GM21723 (cell line): Measurements from ENCODE around the gene KCNQ1.

Experiments used
- ATAC-seq: cut with Tn5 transposase; IDR thresholded peaks from one replicate; pipeline ENCODE4 v1.9.1; 2021; ENCODE audit warnings: mild to moderate bottlenecking, moderate library complexity; ENCODE audit not compliant: unreplicated experiment

The KCNQ1 gene

DNA sequence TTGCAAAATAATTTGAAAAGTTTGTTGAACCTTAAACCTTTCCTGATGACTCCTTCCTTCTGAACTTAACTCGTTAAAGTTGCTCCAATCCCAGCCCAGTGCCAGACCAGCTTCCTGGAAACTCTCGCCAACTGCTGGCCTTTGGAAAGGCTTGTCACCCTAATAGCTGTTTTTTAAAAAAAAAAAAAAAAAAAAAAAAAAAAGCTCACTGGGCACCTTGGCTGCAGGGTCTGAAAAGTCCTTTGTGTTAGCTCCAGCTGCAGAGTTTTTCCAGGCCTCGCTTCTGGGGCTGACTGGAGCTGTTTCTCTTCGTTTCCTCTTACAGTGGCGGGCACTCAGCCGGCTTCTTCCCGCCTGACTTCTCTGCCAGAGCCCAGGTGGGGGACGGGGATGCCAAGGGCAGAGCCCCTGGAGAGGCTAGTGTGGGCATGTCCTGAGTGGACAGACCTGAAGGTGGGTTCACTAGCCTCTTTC is 229.9 kb downstream of the KCNQ1 start:
- no peak for ATAC-seq

- ATAC-seq, result no peak
Observed at GRCh38 chr11:2675540-2675939, 230.7 kb downstream of the KCNQ1 start.

DNA sequence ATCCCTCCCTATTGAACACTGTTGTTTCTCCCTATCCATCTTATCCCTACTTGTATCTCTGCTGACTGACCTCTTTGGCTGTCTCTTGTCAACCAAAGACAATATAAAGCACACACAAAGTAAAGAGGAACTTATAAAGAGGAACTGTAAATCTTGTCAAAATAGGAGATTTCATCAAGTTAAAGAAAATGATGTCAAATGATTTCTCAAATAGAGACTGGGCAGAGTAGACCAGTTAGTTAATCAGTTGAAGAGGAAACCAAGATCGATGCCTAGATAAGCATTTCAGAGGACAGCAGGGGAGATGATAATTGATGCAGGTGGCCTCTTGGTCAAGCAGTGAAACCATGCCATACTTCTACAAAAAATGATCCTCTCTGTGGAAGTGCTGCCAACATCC is 232.3 kb downstream of the KCNQ1 start:
- no peak for ATAC-seq

DNA sequence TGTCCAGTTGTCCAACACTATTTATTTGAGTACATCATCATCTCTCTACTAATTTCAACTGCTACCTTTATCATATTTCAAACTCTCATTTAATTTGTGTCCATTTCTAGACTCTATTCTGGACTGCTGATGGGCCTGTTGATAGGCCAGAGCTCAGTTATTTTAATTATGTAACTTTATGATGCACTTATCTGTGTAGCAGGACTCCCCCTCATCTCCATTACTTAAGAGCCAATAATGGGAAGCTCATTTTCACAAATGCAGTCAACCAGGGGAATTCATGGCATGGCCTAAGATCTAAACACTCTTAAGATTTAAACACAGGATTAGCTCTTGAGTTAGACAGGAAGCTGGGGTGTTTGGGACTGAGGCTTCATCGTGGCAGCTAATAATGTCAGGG is 233.6 kb downstream of the KCNQ1 start:
- no peak for ATAC-seq

DNA sequence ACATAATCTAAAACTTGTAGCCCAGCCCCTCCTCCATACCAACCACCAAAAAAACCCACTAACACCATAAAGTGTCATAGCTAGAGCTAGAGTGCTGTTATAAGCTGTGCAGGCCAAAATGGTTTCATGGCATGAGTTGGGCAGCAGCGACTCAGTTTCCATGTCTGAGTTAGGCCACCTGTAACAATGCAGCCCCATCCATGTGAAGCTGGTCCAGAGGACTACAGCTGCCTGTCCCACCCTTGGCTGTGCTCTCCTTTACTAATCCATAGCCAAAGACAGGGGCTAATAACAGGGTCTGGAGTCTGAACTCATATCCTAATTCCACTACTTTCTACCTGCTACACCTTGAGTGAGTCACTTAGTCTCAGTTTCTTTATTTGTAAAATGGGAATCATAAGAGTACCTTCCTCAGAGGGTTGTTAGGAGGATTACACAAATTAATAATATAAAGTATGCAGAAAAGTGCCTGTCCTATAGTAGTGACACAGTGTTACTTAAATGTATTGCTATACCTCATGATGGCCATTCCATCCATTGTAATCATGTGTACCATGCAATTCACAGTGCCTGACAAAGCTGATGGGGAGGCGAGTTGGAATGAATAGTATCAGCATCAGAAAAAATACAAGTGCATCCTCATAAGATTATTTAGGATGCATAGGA is 234.3 kb downstream of the KCNQ1 start:
- no peak for ATAC-seq

- no peak for ATAC-seq
Observed at GRCh38 chr11:2681408-2682145, 236.8 kb downstream of the KCNQ1 start.

- ATAC-seq, result no peak
Observed at GRCh38 chr11:2683806-2684205, 239.0 kb downstream of the KCNQ1 start.

- ATAC-seq, result no peak
Observed at GRCh38 chr11:2684581-2684980, 239.8 kb downstream of the KCNQ1 start.

DNA sequence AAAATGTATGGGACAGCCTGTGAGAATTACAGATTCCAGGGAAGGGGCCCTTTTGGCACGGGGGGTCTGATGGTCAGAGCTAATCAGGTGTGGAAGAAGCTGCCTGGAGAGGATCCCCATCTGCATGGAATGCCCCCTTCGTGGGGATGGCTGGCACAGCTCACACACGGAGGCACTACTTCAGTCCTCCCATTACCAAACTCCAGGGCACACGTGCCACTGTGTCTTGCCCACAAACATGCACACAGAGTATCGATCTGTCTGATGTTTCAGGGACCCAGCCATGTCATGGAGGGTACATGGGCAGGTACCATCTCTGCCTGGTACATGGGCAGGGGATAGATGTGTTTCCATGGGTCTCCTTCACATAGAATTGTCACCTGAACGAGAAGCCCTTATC is 240.2 kb downstream of the KCNQ1 start:
- no peak for ATAC-seq

GRCh38 chr11:2685566-2686359 is 241.0 kb downstream of the KCNQ1 start:
- ATAC-seq, result no peak

- no peak for ATAC-seq
Observed at GRCh38 chr11:2686360-2687222, 241.8 kb downstream of the KCNQ1 start.

DNA sequence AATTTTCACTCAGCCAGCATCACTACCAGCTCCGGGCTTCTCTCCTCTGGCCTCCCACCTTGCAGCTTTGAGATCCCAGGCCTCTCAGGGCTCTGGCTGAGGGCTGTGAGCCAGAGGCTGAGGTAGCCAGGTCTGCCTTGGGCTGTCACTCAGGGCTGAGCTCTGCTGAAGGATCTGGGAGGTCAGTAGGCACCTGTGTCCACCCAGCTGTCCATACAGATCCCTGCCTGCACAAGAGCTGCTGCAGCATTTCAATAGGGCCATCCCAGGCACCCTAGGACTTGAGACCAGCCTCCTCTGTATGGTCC is 242.4 kb downstream of the KCNQ1 start:
- ATAC-seq, result no peak

- no peak for ATAC-seq
Observed at GRCh38 chr11:2687782-2688191, 243.0 kb downstream of the KCNQ1 start.

GRCh38 chr11:2688381-2689231 is 243.8 kb downstream of the KCNQ1 start:
- no peak for ATAC-seq

- no peak for ATAC-seq
Observed at GRCh38 chr11:2689651-2690575, 245.1 kb downstream of the KCNQ1 start.

GRCh38 chr11:2690596-2691354 is 246.0 kb downstream of the KCNQ1 start:
- ATAC-seq, result no peak

GRCh38 chr11:2691355-2691761 is 246.6 kb downstream of the KCNQ1 start:
- ATAC-seq, result no peak
